ENCODE data around the gene ADAM15.

DNA sequence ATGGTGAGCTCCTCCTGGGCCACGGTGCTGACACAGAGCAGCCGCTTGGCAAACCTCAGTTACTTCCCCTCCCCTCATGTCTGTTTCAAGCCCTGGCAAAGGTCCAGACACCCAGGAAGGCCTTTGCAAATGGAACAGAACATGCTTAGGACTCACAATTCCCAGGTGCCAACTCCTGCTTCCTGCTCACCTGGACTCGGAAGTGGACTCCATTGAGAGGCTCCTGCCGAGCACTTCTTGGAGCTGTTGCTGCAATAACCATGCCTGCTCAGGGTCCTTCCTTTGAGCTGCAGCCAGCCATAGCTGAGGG lies 28.2 kb upstream of the ADAM15 start:
- TF ChIP-seq POLR2AphosphoS5 (IDR thresholded peaks at IDR 0.05; ENCODE audit: insufficient read depth, low read depth, low read length) (no peak), CTCF (IDR thresholded peaks at IDR 0.05; ENCODE audit: extremely low read depth in 1 of 2, insufficient read depth in 1 of 2, low read depth in 1 of 2, low read length in 2 of 2) (no peak), EZH2 (IDR thresholded peaks at IDR 0.05; ENCODE audit: borderline replicate concordance, low read depth, low read length, severe bottlenecking) (no peak), POLR2A (IDR thresholded peaks at IDR 0.05; ENCODE audit: low read depth, low read length) (no peak), JUN (IDR thresholded peaks at IDR 0.05; ENCODE audit: borderline replicate concordance, insufficient read depth, insufficient read length, low read depth) (no peak), MYC (IDR thresholded peaks at IDR 0.05; ENCODE audit: low read depth, low read length) (no peak), MAX (IDR thresholded peaks at IDR 0.05; ENCODE audit: insufficient read depth, insufficient read length) (no peak), GATA2 (IDR thresholded peaks at IDR 0.05; ENCODE audit: insufficient read depth, insufficient read length, low read depth, low read length) (no peak), FOS (IDR thresholded peaks at IDR 0.05; ENCODE audit: borderline replicate concordance, insufficient read depth, low read length) (no peak)

Data from endothelial cell of umbilical vein (primary cell).